ENCODE measurements around the gene CALB2.

GRCh38 chr16:71387045-71387871, 28.7 kb downstream of the CALB2 start:
- TF ChIP-seq POLR2A (IDR thresholded peaks at IDR 0.05; ENCODE audit: low read depth, low read length) (no peak), CTCF (conservative IDR thresholded peaks at IDR 0.05; ENCODE audit: low read depth, low read length) (no peak), MAZ (IDR thresholded peaks at IDR 0.05; ENCODE audit: borderline replicate concordance, low read depth, low read length) (no peak), ELK1 (IDR thresholded peaks at IDR 0.05; ENCODE audit: borderline replicate concordance, low read depth, low read length) (no peak), RAD21 (IDR thresholded peaks at IDR 0.05; ENCODE audit: low read length) (no peak), BHLHE40 (IDR thresholded peaks at IDR 0.05; ENCODE audit: low read depth, low read length) (no peak), USF2 (IDR thresholded peaks at IDR 0.05; ENCODE audit: low read depth, low read length) (no peak), MXI1 (IDR thresholded peaks at IDR 0.05; ENCODE audit: borderline replicate concordance, low read depth, low read length) (no peak)
